Measurements from ENCODE around the gene CRIP3. TPM values are rescaled to one million over a fixed set of nuclear protein-coding genes. Genes with fewer than 3 reads are reported as not detected.

CRIP3 gene
- total and polyA plus RNA-seq, 9 donors: 0.80 to 2.6 (median 1.7) TPM

GRCh38 chr6:43278524-43279078 lies 30.0 kb downstream of the CRIP3 start:
- H3K4me3 ChIP-seq: no peak overlapping the region
- 63 to 70% (median 66%) methylated on average over 4 of the region's 4 CpGs for WGBS, 3 donors
- no peak for TF ChIP-seq EP300 (IDR thresholded peaks at IDR 0.05)

GRCh38 chr6:43277643-43278523 lies 30.7 kb downstream of the CRIP3 start:
- Histone ChIP-seq H3K27me3 (no peaks in the 10 kb centered on the region), H3K4me1 (ENCODE audit: insufficient read depth) (peaks cover 2% of the 10 kb centered on the region), H3K36me3 (no peaks in the 10 kb centered on the region), H3K9me3 (no peaks in the 10 kb centered on the region), H3K27ac (no peak overlapping the region), H3K4me3 (no peak overlapping the region)
- TF ChIP-seq EP300 (IDR thresholded peaks at IDR 0.05) (no peak), POLR2A (IDR thresholded peaks at IDR 0.05) (no peak)
- TF ChIP-seq, protein P1, sequence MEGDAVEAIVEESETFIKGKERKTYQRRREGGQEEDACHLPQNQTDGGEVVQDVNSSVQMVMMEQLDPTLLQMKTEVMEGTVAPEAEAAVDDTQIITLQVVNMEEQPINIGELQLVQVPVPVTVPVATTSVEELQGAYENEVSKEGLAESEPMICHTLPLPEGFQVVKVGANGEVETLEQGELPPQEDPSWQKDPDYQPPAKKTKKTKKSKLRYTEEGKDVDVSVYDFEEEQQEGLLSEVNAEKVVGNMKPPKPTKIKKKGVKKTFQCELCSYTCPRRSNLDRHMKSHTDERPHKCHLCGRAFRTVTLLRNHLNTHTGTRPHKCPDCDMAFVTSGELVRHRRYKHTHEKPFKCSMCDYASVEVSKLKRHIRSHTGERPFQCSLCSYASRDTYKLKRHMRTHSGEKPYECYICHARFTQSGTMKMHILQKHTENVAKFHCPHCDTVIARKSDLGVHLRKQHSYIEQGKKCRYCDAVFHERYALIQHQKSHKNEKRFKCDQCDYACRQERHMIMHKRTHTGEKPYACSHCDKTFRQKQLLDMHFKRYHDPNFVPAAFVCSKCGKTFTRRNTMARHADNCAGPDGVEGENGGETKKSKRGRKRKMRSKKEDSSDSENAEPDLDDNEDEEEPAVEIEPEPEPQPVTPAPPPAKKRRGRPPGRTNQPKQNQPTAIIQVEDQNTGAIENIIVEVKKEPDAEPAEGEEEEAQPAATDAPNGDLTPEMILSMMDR (IDR thresholded peaks at IDR 0.05): no peak
- no peak for DNase-seq
- intact Hi-C loops (cut with DNase I): no loop called here
- 73 to 79% (median 76%) methylated on average over 13 of the region's 13 CpGs for WGBS, 3 donors

More at GRCh38 chr6:43278524-43279078, 30.0 kb downstream of the CRIP3 start:
- intact Hi-C loops (cut with DNase I): no loop called here
- no peak overlapping the region for H3K27ac ChIP-seq
- peaks cover 2% of the 10 kb centered on the region for H3K4me1 ChIP-seq (ENCODE audit: insufficient read depth)
- H3K9me3 ChIP-seq: no peaks in the 10 kb centered on the region
- no peaks in the 10 kb centered on the region for H3K36me3 ChIP-seq
- H3K27me3 ChIP-seq: no peaks in the 10 kb centered on the region
- DNase-seq: no peak

DNA sequence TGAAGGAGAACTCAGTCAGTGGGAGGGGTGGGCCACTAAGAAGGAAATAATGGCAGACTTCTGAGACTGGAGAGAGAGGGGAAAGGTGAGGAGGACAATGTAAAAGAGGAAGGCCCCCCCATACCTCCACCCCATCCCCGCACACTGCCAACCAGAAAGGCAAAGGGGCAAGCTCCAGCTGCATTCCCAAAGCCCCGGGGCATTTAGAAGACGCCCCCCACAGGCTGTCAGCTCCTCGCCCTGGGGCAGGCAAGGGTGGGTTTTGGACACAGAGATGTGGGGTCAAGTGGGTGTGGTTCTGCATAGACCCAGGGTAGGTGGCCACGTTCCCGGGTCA lies 31.4 kb downstream of the CRIP3 start:
- no peaks in the 10 kb centered on the region for H3K27me3 ChIP-seq
- H3K9me3 ChIP-seq: no peaks in the 10 kb centered on the region
- DNase-seq: no peak

GRCh38 chr6:43276577-43277305 lies 31.9 kb downstream of the CRIP3 start:
- Histone ChIP-seq H3K36me3 (no peaks in the 10 kb centered on the region), H3K27me3 (no peaks in the 10 kb centered on the region), H3K9me3 (no peaks in the 10 kb centered on the region), H3K4me1 (ENCODE audit: insufficient read depth) (peaks cover 2% of the 10 kb centered on the region), H3K4me3 (no peak overlapping the region), H3K27ac (no peak overlapping the region)
- 74 to 84% (median 83%) methylated on average over 11 of the region's 11 CpGs for WGBS, 3 donors
- DNase-seq: no peak
- TF ChIP-seq POLR2A (IDR thresholded peaks at IDR 0.05) (no peak), EP300 (IDR thresholded peaks at IDR 0.05) (no peak)
- TF ChIP-seq, protein P1 (IDR thresholded peaks at IDR 0.05): no peak
- intact Hi-C loops (cut with DNase I): no loop called here

More for the DNA sequence above, 31.4 kb downstream of the CRIP3 start:
- no peak overlapping the region for H3K4me3 ChIP-seq
- WGBS, 3 donors: 86 to 91% (median 90%) methylated on average over 6 of the region's 6 CpGs
- TF ChIP-seq, protein P1 (IDR thresholded peaks at IDR 0.05): no peak
- TF ChIP-seq EP300 (IDR thresholded peaks at IDR 0.05): no peak
- no peak for TF ChIP-seq POLR2A (IDR thresholded peaks at IDR 0.05)
- H3K4me1 ChIP-seq (ENCODE audit: insufficient read depth): peaks cover 2% of the 10 kb centered on the region
- H3K36me3 ChIP-seq: no peaks in the 10 kb centered on the region
- intact Hi-C loops (cut with DNase I): no loop called here
- H3K27ac ChIP-seq: no peak overlapping the region
